NCI-H2081 treated with DMSO at 0.1 percent for 48 hours (cell line): Measurements from ENCODE around the gene FXYD7.
"Not testable (repeated sequence)": the region's sequence is repeated elsewhere in the genome, so short reads cannot be mapped to it uniquely, and the experiment has no call there.

ENCODE experiments used
- DNase-seq: peaks from one replicate; lab custom pipeline; 2025; lab: John Stamatoyannopoulos, UW

FXYD7 gene, protein sequence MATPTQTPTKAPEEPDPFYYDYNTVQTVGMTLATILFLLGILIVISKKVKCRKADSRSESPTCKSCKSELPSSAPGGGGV

DNA sequence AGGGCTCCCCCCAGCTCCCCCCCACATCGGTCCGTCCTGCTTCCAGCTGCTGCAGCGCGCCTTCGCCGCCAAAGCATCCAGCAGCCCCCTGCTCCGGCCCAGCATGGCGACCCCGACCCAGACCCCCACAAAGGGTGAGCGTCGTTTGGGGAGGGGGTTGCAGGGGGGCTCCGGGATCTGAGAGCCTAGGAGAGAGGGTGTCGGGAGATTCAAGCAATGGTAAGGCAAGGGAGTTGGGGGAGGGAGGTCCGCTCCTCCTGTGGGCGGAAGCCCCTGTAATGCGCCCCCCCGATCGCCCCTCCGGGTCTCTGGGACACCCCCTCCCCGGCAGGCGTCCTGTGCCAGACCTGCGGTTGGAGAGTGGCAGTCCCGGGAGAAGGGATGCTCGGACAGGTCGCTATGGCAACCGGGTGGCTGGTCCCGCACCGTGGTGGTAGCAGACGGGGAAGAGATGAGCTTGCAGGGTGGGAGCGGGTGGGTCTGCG lies at the start of gene FXYD7:
Gene FXYD7 (plus strand): TSS at position 25 of the 485 bp plus-strand sequence. CDS start 79 bp downstream, at position 104.
- DNase-seq: no peak

DNA sequence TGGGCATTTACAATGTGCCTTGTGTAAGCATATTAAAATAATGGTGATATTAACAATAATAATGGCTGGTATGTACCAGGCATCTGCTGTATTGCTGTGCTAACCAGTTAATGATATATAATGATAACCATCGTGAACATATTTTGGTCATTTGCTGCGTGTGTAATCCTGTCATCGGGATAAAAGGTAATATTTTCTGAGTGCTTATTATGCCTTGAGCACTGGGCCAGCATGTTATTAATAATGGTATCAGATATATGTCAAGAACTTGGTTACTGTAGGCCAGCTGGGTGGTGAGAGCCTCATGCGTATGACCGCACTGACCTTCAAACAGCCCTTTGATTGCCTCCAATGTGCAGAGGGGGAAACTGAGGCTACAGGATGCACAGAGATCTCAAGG lies 49.6 kb upstream of the FXYD7 start:
- no peak for DNase-seq

DNA sequence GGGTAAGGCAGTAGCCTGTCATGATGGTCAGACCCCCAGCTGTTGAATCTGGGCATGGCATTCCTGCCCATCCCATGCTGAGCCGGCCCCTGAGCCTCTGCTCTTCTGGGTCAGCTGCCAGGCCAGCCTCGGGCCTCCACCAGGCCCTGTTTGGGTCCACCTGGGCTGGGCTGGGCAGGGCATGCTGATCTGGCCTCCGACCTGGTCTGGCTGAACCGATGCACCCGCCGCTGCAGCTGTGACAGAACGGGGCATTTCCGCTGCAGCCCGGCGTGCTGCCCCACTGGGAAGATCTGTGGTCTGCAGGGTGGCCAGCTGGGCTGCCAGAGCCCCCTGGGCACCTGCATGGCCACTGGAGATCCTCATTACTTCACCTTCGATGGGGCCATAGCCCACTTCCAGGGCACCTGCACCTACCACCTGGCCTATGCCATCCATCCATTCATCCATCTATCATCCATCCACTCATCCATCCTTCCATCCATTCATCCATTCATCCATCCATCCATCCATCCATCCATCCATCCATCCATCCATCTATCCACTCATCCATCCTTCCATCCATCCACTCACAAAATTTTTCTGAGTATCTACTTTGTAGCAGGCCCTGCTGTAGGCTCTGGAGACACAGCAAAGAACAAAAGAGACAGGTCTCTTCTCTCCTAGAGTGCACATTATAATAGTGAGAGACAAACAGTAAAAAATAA lies 49.0 kb upstream of the FXYD7 start:
- DNase-seq: no peak

DNA sequence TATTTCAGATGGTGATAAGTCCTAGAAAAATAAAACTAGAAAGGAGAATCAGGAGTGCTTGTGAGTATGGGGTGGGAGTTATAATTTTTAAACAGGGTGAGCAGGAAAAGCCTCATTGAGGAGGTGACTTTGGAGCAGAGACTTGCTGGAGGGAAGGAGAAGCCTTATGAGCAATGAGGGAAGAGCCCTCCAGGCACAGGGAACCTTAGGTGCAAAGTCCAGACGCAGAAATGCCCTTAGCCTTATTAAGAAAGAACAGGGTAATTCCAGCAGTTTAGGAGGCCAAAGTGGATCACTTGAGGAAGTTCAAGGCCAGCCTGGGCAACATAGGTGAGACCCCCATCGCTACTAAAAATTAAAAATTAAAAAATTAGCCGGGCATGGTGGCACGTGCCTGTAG lies 48.4 kb upstream of the FXYD7 start:
- DNase-seq: no peak

DNA sequence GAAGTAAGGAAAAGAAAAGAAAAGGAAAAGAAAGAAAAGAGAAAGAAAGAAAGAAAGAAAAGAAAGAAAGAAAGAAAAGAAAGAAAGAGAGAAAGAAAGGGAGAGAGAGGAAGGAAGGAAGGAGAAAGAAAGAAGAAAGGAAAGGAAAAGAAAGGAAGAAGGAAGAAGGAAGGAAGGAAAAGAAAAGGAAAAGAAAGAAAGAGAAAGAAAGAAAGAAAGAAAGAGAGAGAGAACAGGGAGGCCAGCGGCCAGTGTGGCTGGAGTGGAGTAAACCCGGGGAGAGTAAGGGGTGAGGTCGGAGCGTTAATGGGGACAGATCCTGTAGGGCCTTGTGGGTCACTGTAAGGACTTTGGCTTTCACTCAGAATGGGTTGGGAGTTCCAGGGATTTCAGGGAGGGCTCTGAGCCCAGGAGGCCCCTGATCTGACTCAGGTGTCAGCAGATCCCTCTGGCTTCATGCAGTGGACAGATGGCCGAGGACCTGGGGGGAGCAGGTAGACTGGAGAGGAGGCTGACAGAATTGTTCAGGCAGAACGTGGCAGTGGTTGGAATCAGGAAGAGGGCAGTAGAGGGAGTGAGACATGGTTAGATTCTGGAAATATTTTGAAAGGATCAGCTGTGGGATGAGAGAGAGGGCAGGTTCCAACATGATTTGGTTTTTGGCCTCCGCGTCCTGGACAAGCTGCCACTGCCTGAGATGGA lies 47.2 kb upstream of the FXYD7 start:
- DNase-seq: no peak

DNA sequence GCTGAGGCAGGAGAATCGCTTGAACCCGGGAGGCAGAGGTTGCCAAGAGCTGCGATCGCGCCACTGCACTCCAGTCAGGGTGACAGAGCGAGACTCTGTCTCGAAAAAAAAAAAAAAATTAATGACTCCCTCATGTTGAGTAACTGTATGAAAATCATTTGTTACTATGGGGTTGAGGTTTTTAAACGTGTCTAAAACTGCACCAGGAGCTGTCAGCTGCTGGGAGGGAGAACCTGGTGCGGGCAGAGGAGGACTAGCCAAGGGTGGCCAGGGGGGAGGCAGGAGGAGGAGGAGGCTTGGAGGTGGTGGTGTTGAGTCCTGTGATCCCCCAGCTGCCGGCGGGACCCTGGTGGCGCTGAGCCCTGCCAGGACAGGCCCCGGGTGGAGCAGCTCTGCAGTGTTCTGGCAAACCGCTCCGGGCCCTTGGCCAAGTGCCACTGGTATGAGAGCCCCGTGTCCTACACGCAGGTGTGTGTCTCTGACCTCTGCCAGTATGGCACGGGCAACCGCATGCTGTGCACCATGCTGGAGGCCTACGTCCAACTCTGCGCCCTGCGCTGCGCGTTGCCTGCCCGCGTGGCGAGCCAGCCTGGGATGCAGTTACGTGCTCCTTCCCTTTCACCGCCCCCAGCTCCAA lies 44.5 kb upstream of the FXYD7 start:
- DNase-seq: no peak

DNA sequence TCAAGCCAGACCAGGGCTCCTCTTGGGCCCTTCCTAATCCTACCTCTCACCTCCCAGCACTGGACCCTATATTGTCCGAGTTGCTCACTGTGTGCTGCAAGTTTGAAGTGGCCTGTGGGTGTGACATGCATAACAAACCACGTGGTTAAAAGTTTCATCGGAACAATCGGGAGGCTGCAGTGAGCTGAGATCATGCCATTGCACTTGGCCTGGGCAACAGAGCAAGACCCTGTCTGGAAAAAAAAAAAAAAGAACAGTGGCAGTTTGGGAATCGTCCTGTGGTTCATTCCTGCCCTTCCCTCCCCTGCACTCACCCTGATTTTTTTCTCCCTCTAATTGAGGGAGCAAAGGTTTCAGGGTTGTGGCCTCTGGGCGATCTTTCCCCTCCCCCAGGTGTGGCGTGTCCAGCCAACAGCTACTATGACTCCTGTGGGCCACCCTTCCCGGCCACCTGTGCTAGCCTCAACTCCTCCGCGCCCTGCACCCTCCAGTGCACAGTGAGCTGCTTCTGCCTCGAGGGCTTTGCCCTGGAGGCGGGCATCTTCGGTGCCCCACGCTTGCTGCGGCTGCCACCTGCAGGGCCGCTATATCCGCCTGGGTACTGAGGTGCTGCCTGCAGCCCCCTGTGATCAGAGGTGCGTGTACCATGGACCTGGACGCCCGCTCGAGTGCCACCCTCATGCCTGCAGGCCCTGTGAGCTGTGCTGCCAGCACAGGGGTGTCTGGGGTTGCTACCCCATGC lies 43.7 kb upstream of the FXYD7 start:
- DNase-seq: no peak

DNA sequence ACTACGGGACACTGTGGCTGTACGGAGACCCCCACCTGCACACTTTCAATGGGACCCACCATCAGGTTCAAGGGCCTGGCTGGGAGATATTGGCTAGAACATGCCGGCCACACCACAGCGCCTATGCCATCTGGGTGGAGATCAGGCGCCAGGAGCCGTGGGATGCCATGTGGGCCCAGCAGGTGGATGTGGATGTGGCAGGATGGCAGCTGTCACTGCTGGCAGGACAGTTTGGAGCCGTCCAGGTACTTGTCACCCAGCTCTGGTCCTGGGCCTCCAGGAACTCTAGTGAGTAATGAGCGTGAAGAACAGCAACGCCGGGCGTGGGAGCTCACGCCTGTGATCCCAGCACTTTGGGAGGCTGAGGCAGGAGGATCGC lies 43.2 kb upstream of the FXYD7 start:
- DNase-seq: no peak

DNA sequence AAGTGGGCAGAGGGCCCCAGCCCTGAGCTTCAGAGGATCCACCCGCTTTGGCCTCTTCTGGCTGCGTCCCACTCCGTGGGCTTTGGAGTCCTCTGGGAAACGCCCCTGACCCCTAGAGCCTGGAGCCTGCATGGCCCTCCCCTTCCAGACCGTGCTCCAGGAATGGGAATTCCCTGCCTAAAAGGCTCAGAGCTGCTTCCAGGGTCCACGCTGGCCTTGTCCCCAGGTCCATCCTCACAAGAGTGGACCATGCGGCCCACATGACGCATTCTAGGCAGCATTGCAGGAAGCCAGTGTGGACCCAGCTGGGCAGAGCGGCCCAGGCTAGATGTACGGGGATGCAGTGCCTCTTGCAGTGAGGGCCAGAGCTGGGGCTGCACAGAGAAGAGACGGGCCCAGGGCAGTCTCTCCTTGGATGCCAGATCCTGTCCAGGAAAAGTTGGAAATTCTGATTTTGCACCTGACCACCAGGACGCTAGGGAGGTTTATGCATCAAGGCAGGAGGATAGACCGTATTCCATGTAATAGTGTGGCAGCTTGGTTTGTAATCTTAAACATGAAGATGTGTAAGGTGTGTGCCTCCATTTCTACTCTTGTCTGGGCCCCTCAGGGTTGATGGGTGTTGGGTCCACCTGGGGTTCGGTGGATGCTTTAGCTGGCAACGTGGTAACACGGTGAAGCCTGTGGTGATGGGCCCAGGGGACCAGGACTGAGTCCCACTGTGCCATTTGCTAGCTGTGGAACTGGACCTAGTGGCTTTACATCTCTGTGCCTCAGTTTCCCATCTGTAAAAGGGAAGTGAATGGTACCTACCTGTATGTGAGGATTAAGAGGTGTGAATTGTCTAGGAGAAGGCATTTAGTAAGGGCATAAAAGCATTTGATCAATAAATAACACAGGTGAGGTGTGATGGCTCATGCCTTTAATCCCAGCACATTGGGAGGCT lies 42.2 kb upstream of the FXYD7 start:
- DNase-seq: no peak

DNA sequence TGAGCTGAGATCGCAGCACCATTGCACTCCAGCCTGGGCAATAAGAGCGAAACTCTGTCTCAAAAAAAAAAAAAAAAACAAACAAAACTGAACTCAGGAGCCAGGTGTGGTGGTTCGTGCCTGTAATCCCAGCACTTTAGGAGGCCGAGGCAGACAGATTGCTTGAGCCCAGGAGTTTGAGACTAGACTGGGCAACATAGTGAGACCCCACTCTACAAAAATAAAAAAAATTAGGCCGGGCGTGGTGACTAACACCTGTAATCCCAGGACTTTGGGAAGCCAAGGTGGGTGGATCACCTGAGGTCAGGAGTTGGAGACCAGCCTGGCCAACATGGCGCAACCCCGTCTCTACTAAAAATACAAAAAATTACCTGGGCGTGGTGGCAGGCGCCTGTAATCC lies 41.1 kb upstream of the FXYD7 start:
- DNase-seq: not testable (repeated sequence)

DNA sequence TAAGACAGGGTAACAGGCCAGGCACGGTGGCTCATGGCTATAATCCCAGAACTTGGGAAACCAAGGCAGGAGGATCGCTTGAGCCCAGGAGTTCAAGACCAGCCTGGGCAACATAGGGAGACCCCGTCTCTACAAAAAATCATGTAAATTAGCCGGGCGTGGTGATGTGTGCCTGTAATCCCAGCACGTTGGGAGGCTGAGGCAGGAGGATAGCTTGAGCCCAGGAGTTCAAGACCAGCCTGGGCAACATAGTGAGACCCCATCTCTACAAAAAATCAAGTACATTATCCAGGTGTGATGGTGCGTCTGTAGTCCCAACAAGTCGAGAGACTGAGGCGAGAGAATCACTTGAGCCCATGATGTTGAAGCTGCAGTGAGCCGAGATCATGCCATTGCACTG lies 39.4 kb upstream of the FXYD7 start:
- DNase-seq: not testable (repeated sequence)

DNA sequence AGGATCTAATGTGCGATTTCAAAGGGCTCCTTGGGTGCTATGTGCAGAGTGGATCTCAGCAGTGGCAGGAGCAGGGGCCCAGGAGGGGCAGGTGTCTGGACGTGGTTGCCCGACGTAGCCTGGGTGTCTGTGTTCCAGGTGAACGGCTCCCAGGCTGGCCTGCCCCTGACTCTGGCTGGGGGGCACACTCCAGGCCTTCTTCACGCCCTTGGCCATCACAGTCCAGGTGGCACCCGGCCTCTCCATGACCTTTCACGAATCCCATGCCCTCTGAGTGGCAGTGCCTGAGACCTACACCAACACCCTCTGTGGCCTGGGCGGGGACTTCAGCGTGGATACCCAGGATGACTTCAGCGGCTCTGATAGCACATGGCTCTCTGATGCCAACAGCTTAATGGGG lies 38.7 kb upstream of the FXYD7 start:
- DNase-seq: no peak

DNA sequence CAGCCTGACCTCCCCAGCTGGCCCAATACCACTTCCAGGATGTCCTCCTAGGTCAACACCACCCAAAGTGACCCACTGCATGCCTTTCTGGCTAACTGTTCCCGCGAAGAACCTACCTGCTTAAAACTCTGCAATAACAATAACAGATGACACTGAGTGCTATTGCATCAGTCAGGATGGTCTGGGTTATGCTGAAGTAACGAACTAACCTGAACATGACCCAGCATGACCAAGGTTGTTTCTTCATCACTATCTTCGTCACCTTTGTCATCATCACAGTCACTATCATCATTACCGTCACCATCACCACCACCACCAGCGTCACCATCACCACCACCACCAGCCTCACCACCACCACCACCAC lies 38.0 kb upstream of the FXYD7 start:
- no peak for DNase-seq

DNA sequence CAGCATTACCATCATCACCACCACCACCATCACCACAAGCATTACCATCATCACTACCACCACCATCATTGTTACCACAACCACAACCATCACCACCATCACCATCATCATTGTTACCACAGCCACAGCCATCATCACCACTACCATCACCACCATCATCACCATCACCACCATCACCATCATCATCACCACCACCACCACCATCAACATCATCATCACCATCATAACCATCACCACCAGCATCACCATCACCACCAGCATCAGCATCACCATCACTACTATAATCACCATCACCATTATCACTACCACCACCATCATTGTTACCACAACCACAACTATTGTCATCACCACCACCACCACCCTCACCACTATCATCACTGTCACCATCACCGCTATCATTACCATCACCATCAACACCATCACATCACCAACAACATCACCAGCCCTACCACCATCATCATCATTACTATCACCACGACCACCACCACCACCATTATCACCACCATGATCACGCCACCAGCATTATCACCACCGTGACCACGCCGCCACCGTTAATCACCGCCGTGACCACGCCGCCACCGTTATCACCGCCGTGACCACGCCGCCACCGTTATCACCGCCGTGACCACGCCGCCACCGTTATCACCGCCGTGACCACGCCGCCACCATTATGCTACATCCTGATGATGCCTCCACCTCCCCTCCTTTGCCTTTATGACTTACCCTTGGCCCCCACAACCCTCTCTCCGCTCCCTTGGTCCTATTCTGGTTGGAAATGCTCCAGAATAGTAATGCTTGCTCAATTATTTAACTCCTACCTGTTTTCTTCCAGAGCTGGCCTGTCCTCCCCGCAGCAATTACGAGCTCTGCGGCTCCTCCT lies 37.4 kb upstream of the FXYD7 start:
- DNase-seq: no peak

DNA sequence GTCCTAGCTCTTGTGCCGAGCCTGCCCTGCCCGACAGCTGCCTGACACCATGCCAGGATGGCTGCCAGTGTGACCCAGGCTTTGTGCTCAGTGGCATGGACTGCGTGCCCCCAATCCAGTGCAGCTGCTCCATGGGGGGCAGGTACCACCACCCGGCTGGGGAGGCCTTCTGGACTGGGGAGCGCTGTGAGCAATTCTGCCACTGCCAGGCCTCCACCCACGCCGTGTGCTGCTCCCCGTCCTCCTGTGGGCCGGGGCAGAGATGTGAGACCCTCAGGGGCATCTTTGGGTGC lies 36.8 kb upstream of the FXYD7 start:
- DNase-seq: no peak

DNA sequence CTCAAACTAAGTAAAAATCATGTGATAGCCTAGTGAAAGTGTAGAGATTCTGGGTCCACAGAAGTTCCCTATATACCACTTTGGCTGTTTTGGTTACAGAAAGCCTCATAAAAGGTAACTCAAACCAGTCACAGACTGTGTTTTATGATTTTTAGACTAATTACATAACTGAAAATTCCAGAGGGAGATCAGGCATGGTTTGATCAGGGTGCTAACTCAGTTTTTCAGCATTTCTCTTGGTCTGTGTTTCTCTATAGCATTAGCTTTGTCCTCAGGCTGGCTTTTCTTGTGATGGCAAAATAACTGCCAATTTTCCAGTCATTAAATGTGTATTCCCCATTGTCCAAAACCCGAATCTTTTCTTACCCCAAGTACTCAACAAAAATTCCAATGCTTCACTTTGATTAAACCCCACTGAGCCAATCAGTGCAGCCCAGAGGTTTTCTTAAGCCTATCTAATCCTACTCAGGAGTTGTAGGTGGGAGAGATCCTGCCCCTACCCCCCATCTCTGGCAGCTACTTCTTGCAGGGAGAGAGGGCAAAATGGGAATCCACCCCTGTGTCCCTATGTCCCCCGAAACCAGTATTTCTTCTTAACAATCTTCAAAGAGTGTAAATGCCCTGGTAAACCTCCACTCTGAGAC lies 36.0 kb upstream of the FXYD7 start:
- DNase-seq: no peak

DNA sequence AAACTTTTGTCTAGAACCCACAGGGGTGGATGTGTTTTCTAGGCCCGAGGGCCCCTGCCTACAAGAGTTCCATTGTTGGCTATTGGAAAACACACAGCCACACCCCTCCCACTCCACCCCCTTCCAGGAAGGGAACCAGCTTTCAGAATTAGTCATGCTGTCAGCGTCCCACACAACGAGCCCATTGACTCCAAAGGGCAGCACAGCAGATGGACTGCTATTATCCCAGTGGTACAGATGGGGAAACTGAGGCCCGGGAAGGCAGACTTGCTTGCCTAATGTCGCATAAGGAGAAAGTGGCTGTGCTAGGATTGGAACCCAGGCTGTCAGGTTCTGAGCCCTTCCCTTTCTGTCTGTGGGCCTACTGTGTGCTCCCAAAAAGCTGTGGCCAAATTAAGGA lies 35.5 kb upstream of the FXYD7 start:
- no peak for DNase-seq

DNA sequence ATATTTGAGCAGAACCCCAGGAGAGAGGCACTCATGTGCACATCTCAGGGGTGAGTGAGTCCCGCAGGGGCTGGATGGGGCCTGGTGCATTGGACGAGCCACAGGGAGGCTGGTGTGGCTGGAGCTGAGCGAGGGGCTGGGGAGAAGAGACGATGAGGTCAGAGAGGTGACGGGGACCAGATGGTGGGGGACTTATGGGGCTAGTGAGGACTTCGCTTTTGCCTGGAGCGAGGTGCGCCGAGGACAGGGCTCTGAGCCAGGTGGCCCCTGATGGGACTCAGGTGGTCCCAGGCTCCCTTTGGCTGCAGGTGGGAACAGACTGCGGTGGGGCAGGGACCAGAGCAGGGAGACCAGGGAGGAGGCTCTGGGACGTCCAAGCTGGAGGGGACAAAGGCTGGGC lies 34.3 kb upstream of the FXYD7 start:
- DNase-seq: no peak

DNA sequence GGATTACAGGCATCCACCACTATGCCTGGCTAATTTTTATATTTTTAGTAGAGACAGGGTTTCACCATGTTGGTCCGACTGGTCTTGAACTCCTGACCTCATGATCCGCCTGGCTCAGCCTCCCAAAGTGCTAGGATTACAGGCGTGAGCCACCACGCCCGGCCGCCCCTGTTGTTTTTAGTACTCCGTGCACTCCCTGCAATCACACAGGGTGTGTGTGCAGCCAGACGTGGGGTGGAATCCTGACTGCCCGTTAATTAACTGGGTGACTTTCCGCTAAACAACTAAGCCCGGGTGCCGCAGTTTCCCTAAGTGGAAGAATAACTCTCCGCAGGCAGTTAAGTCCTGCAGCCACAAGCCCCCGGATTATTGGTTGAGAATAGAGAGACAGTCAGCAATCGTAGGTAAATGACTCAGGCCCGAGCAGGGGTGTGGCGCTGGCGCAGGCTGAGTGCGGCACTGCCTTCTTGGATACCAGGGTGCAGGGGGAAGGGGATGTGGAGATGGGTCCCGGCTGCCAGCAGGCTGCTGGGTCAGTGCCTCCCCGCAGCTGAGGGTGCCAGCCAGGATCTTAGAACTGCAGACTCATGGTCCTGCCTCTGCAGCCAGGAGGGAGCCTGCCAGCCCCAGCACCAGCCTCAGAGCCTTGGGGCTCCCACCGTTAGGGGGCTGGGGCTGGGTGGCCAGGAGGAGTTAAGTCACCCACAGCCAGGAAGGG lies 33.5 kb upstream of the FXYD7 start:
- no peak for DNase-seq
